HG02943 (cell line): Measurements from ENCODE around the gene TENM4.
"Not testable (repeated sequence)": the region's sequence is repeated elsewhere in the genome, so short reads cannot be mapped to it uniquely, and the experiment has no call there.

Experiments
- ATAC-seq: cut with Tn5 transposase; IDR thresholded peaks from one replicate; pipeline ENCODE4 v1.9.1; 2021; ENCODE audit warnings: mild to moderate bottlenecking, low read depth, moderate library complexity; ENCODE audit not compliant: unreplicated experiment

TENM4 gene

GRCh38 chr11:79193663-79194310, 247.0 kb downstream of the TENM4 start:
- no peak for ATAC-seq

- no peak for ATAC-seq
Observed at GRCh38 chr11:79192836-79193235, 248.0 kb downstream of the TENM4 start.

GRCh38 chr11:79191716-79192115, 249.1 kb downstream of the TENM4 start:
- ATAC-seq = not testable (repeated sequence)

GRCh38 chr11:79190553-79190952, 250.3 kb downstream of the TENM4 start:
- ATAC-seq = not testable (repeated sequence)

GRCh38 chr11:79189601-79190000, 251.2 kb downstream of the TENM4 start:
- ATAC-seq = no peak

- ATAC-seq = no peak
Observed at GRCh38 chr11:79189055-79189454, 251.8 kb downstream of the TENM4 start.

GRCh38 chr11:79186669-79187068, 254.2 kb downstream of the TENM4 start:
- no peak for ATAC-seq

- no peak for ATAC-seq
Observed at GRCh38 chr11:79185351-79185750, 255.5 kb downstream of the TENM4 start.

GRCh38 chr11:79184285-79184684, 256.5 kb downstream of the TENM4 start:
- ATAC-seq = no peak

- no peak for ATAC-seq
Observed at GRCh38 chr11:79182794-79183193, 258.0 kb downstream of the TENM4 start.

GRCh38 chr11:79179087-79179486, 261.7 kb downstream of the TENM4 start:
- ATAC-seq = no peak

GRCh38 chr11:79174045-79175008, 266.5 kb downstream of the TENM4 start:
- ATAC-seq = no peak

GRCh38 chr11:79173615-79174014, 267.2 kb downstream of the TENM4 start:
- no peak for ATAC-seq

- ATAC-seq = no peak
Observed at GRCh38 chr11:79170321-79170720, 270.5 kb downstream of the TENM4 start.

- no peak for ATAC-seq
Observed at GRCh38 chr11:79168530-79169110, 272.2 kb downstream of the TENM4 start.

- ATAC-seq = no peak
Observed at GRCh38 chr11:79167510-79168188, 273.2 kb downstream of the TENM4 start.

GRCh38 chr11:79165908-79166307, 274.9 kb downstream of the TENM4 start:
- ATAC-seq = no peak

- no peak for ATAC-seq
Observed at GRCh38 chr11:79160791-79161403, 279.9 kb downstream of the TENM4 start.

GRCh38 chr11:79159657-79160450, 281.0 kb downstream of the TENM4 start:
- ATAC-seq = no peak

GRCh38 chr11:79157738-79158137, 283.1 kb downstream of the TENM4 start:
- ATAC-seq = no peak
